NCI-H2081 treated with DMSO at 0.1 percent for 48 hours (cell line): Measurements from ENCODE around the gene IDH3B.
"Not testable (repeated sequence)": the region's sequence is repeated elsewhere in the genome, so short reads cannot be mapped to it uniquely, and the experiment has no call there.

Source experiments
- DNase-seq: peaks from one replicate; lab custom pipeline; 2025; lab: John Stamatoyannopoulos, UW

The IDH3B gene

GRCh38 chr20:2694519-2694918, 30.5 kb upstream of the IDH3B start:
- no peak for DNase-seq

- no peak for DNase-seq
Observed at GRCh38 chr20:2694008-2694471, 30.0 kb upstream of the IDH3B start.

GRCh38 chr20:2693286-2694007, 29.4 kb upstream of the IDH3B start:
- no peak for DNase-seq

GRCh38 chr20:2692886-2693285, 28.9 kb upstream of the IDH3B start:
- no peak for DNase-seq

GRCh38 chr20:2692036-2692885, 28.2 kb upstream of the IDH3B start, which contains the start of gene EBF4:
Gene EBF4, plus strand, starts transcription at chr20:2692780. Its CDS starts 866 bp downstream, at chr20:2693646.
- DNase-seq = no peak

GRCh38 chr20:2691663-2692035, 27.6 kb upstream of the IDH3B start:
- no peak for DNase-seq

- DNase-seq = no peak
Observed at GRCh38 chr20:2691127-2691526, 27.1 kb upstream of the IDH3B start.

- no peak for DNase-seq
Observed at GRCh38 chr20:2690718-2691117, 26.7 kb upstream of the IDH3B start.

GRCh38 chr20:2690213-2690612, 26.2 kb upstream of the IDH3B start:
- DNase-seq = no peak

- no peak for DNase-seq
Observed at GRCh38 chr20:2688041-2688591, 24.1 kb upstream of the IDH3B start.

GRCh38 chr20:2687514-2687913, 23.5 kb upstream of the IDH3B start:
- DNase-seq = no peak

GRCh38 chr20:2684817-2685216, 20.8 kb upstream of the IDH3B start:
- DNase-seq = not testable (repeated sequence)

GRCh38 chr20:2682040-2682439, 18.0 kb upstream of the IDH3B start:
- DNase-seq = not testable (repeated sequence)

GRCh38 chr20:2680046-2680445, 16.0 kb upstream of the IDH3B start:
- no peak for DNase-seq

- DNase-seq = no peak
Observed at GRCh38 chr20:2673453-2673852, 9.4 kb upstream of the IDH3B start.

GRCh38 chr20:2672446-2672845, 8.4 kb upstream of the IDH3B start:
- no peak for DNase-seq

- DNase-seq = no peak
Observed at GRCh38 chr20:2671977-2672376, 8.0 kb upstream of the IDH3B start.

- no peak for DNase-seq
Observed at GRCh38 chr20:2663364-2663886, 591 bp downstream of the IDH3B start.

GRCh38 chr20:2659547-2659946, 4.5 kb downstream of the IDH3B start:
- DNase-seq = no peak

GRCh38 chr20:2658414-2659354, 5.3 kb downstream of the IDH3B start:
- no peak for DNase-seq

- no peak for DNase-seq
Observed at GRCh38 chr20:2657674-2658073, 6.3 kb downstream of the IDH3B start.
